ENCODE results near the gene SNN. TPM values are rescaled to one million over a fixed set of nuclear protein-coding genes. Genes with fewer than 3 reads are reported as not detected.

The SNN gene
- polyA plus RNA-seq, 2 of the 4 experiments (the other 2 are of a cell fraction), result 6.3 to 10.7 TPM

DNA sequence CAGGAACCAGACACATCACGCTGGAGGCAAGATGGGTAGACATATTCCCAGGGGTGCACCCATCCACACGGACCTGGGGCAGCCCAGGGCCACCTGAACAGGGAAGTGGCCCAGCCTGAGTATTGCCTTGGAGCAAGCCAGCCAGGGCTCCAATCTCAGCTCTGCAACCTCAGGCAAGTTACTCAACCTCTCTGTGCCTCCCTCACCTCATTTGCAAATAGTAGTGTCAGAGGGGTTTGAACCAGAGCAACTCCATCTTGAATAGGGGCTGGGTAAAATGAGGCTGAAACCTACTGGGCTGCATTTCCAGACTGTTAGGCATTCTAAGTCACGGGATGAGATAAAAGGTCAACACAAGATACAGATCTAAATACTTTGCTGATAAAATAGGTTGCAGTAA, 35.1 kb upstream of the SNN start (continued):
- no peak for TF ChIP-seq E2F6 (IDR thresholded peaks at IDR 0.05; ENCODE audit: borderline replicate concordance, low read depth)

DNA sequence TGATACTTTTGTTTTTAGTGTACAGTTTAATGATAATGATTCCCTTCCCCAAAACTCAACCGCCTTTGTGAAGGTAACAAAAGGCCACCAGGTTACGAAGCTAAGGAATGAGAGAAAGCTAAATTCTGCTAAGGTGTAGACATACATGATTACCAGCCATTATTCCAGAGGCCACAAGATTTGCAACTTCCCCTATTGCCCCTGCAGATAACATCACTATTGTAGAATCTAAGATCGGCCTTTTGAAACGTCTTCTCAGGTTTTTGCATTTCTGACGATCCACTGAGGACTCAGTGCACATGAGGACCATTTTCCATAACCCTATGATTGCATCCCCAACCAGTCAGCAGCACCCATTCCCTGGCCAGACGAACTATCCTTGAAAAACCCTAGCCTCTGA, 33.9 kb upstream of the SNN start:
- ChIA-PET CTCF (interaction anchor here (1.3 kb wide), 1 partner anchor 18 kb away, joined by 3 read pairs; no protein-coding TSS in a partner anchor), POLR2A (no interaction called here)
- no peak for ATAC-seq
- Histone ChIP-seq H3K9me3 (no peaks in the 10 kb centered on the region), H3K4me1 (peaks cover 38% of the 10 kb centered on the region), H3K27ac (peak overlapping the region in 1 of 2 experiments; percentile 89; a peak in 4 of 6 replicates), H3K4me2 (no peak overlapping the region), H3K4me3 (no peak overlapping the region)
- DNase-seq (ENCODE audit: low read depth in 1 of 2, low spot score in 1 of 2), result no peak
- no peak for TF ChIP-seq FOXS1 (CRISPR knock-in tag; IDR thresholded peaks at IDR 0.05)
- no peak for TF ChIP-seq ZFP36 (IDR thresholded peaks at IDR 0.05; ENCODE audit: borderline replicate concordance, partially characterized antibody)
- FAIRE-seq, result no peak
- WGBS (ENCODE audit: missing lambda C conversion rate), result 94% methylated on average over 6 of the region's 6 CpGs

DNA sequence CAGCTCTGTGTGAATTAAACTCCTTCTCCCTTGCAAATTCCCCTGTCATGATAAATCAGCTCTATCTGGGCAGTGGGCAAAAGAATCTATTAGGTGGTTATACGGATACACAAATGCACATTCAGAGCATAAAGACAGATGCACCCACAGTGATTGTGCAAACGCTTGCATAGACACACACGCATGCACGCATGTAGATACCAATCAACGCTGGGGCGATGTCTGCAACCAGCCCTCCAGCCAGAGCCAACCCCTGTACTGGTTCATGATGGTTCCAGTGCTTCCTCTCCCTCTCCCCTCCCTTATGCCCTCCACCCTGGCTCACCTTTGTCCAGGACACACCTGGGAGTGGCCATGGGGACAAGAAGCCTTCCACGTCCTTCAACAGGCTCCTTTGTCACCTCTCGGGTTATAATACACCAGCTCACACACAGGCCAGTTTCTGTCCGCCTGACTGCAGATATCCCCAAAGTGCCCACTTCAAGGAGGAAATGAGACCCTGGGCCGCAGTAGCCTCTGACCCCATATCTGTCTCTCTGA, 33.1 kb upstream of the SNN start:
- POLR2A ChIA-PET, result interaction anchor here (1.1 kb wide), 1 partner anchor 48 kb away, joined by 3 read pairs; the partner anchor contains the start of gene LITAF

DNA sequence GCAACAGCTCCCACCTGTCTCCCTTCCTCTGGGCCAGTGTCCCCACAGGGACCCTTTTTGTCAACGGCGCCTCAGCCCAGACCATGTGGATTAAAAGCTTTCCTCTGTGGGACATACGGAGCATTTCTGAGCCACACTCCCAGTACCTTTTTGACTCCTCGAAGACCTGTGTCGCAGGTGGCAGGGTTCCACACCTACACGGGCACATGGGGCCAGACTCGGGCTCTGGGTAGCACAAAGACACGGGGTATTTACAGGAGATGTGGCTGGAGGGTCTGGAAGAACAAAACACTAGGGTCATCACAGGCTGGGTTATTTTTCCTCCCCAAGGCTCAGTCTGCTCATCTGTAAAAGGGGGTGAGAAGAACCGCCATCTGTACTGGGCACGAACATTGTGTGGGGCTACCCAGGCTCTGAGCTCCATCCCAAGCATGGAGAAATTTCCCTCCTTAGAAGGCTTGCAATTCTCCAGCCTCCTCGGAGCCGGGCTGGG, 32.5 kb upstream of the SNN start:
- 90% methylated on average over 10 of the region's 12 CpGs for WGBS (ENCODE audit: missing lambda C conversion rate)
- ATAC-seq (no peak), FAIRE-seq (no peak), DNase-seq (ENCODE audit: low read depth in 1 of 2, low spot score in 1 of 2) (no peak)
- no peak overlapping the region for H3K4me2 ChIP-seq
- ChIA-PET CTCF (interaction anchor here (1.1 to 2.2 kb wide), 5 partner anchors 9 to 240 kb away, joined by 3 to 9 read pairs (median 4); no protein-coding TSS in a partner anchor), POLR2A (interaction anchor here (1.1 kb wide), 1 partner anchor 48 kb away, joined by 3 read pairs; the partner anchor contains the start of gene LITAF)
- TF ChIP-seq JUNB (IDR thresholded peaks at IDR 0.05), result no peak
- no peak for TF ChIP-seq ELK1 (IDR thresholded peaks at IDR 0.05; ENCODE audit: low read depth, low read length)
- peak overlapping the region; percentile 45 to 89; a peak in 5 of 6 replicates for H3K27ac ChIP-seq
- H3K4me1 ChIP-seq, result peaks cover 46% of the 10 kb centered on the region
- no peak overlapping the region for H3K4me3 ChIP-seq
- H3K9me3 ChIP-seq, result no peaks in the 10 kb centered on the region

More for the DNA sequence above, 33.1 kb upstream of the SNN start:
- CTCF ChIA-PET, result interaction anchor here (1.1 to 2.2 kb wide), 3 partner anchors 13 to 79 kb away, joined by 3 to 4 read pairs (median 3); no protein-coding TSS in a partner anchor
- FAIRE-seq (no peak), ATAC-seq (no peak), DNase-seq (ENCODE audit: low read depth in 1 of 2, low spot score in 1 of 2) (no peak)
- Histone ChIP-seq H3K27ac (peak overlapping the region; percentile 45 to 89; a peak in 5 of 6 replicates), H3K9me3 (no peaks in the 10 kb centered on the region), H3K4me2 (no peak overlapping the region), H3K4me1 (peaks cover 46% of the 10 kb centered on the region), H3K4me3 (no peak overlapping the region)
- WGBS (ENCODE audit: missing lambda C conversion rate), result 97% methylated on average over 10 of the region's 10 CpGs
- no peak for TF ChIP-seq POLR2AphosphoS2 (conservative IDR thresholded peaks at IDR 0.05; ENCODE audit: low read length)
- no peak for TF ChIP-seq BHLHE40 (IDR thresholded peaks at IDR 0.05; ENCODE audit: low read depth, low read length)
- TF ChIP-seq NPAS2 (CRISPR knock-in tag; IDR thresholded peaks at IDR 0.05; ENCODE audit: borderline replicate concordance), result no peak
- no peak for TF ChIP-seq ELK1 (IDR thresholded peaks at IDR 0.05; ENCODE audit: low read depth, low read length)
- TF ChIP-seq PHF8 (IDR thresholded peaks at IDR 0.05; ENCODE audit: borderline replicate concordance, low read depth), result no peak
- TF ChIP-seq HOXB5 (CRISPR knock-in tag; IDR thresholded peaks at IDR 0.05), result no peak
- TF ChIP-seq TP53 (CRISPR knock-in tag; IDR thresholded peaks at IDR 0.05), result no peak
- no peak for TF ChIP-seq EP300 (IDR thresholded peaks at IDR 0.05)
- TF ChIP-seq CTCF (IDR thresholded peaks at IDR 0.05), result no peak

Data from A549 (cell line).